Endometrium (tissue), 2 donors: ENCODE results near the gene RUNX1.
"Not testable (repeated sequence)": the region's sequence is repeated elsewhere in the genome, so short reads cannot be mapped to it uniquely, and the experiment has no call there.

Source experiments
- FAIRE-seq: peaks from 2 replicates; lab custom pipeline; 2012; peaks lifted over from hg19 to GRCh38; lab: Jason Lieb, UNC
- donor health status: control.
- donor health status: control.

The RUNX1 gene

GRCh38 chr21:34805157-34805556 is 243.9 kb downstream of the RUNX1 start:
- FAIRE-seq: no peak

- not testable (repeated sequence) for FAIRE-seq
Measured at GRCh38 chr21:34804584-34804983, 244.5 kb downstream of the RUNX1 start.

- FAIRE-seq: no peak
Measured at GRCh38 chr21:34803782-34804370, 245.2 kb downstream of the RUNX1 start.

- FAIRE-seq: no peak
Measured at GRCh38 chr21:34802180-34802899, 246.8 kb downstream of the RUNX1 start.

GRCh38 chr21:34801519-34802132 is 247.5 kb downstream of the RUNX1 start:
- no peak for FAIRE-seq

- FAIRE-seq: no peak
Measured at GRCh38 chr21:34800797-34801518, 248.1 kb downstream of the RUNX1 start.

GRCh38 chr21:34799092-34799491 is 250.0 kb downstream of the RUNX1 start:
- no peak for FAIRE-seq

GRCh38 chr21:34797921-34798535 is 251.1 kb downstream of the RUNX1 start:
- FAIRE-seq: no peak

GRCh38 chr21:34797201-34797525 is 251.9 kb downstream of the RUNX1 start:
- no peak for FAIRE-seq

GRCh38 chr21:34796518-34797200 is 252.4 kb downstream of the RUNX1 start:
- no peak for FAIRE-seq

- no peak for FAIRE-seq
Measured at GRCh38 chr21:34795548-34796180, 253.4 kb downstream of the RUNX1 start.

GRCh38 chr21:34795175-34795547 is 253.9 kb downstream of the RUNX1 start:
- FAIRE-seq: no peak

GRCh38 chr21:34794686-34795085 is 254.4 kb downstream of the RUNX1 start:
- FAIRE-seq: no peak

GRCh38 chr21:34793471-34793870 is 255.6 kb downstream of the RUNX1 start:
- FAIRE-seq: no peak

GRCh38 chr21:34792504-34793089 is 256.5 kb downstream of the RUNX1 start:
- no peak for FAIRE-seq

GRCh38 chr21:34791776-34792503 is 257.2 kb downstream of the RUNX1 start:
- FAIRE-seq: no peak

- no peak for FAIRE-seq
Measured at GRCh38 chr21:34790834-34791233, 258.3 kb downstream of the RUNX1 start.

GRCh38 chr21:34790341-34790740 is 258.8 kb downstream of the RUNX1 start:
- FAIRE-seq: no peak

- FAIRE-seq: no peak
Measured at GRCh38 chr21:34788879-34789278, 260.2 kb downstream of the RUNX1 start.

- no peak for FAIRE-seq
Measured at GRCh38 chr21:34783815-34784214, 265.3 kb downstream of the RUNX1 start.
